HL-60/S4 treated with phorbol 12-myristate 13-acetate at 8.2 ng/mL for 4 days and 3 days (cell line): ENCODE results near the gene ENDOV.
"Not testable (repeated sequence)": the region's sequence is repeated elsewhere in the genome, so short reads cannot be mapped to it uniquely, and the experiment has no call there.

Experiments
- in situ Hi-C: fragments of 300-500 bp; cut with MboI; formaldehyde crosslinking; loops from 2 replicates; pipeline ENCODE4 v1.15.0; 2022; ENCODE audit warnings: low sequenced_read_pairs

Gene ENDOV

DNA sequence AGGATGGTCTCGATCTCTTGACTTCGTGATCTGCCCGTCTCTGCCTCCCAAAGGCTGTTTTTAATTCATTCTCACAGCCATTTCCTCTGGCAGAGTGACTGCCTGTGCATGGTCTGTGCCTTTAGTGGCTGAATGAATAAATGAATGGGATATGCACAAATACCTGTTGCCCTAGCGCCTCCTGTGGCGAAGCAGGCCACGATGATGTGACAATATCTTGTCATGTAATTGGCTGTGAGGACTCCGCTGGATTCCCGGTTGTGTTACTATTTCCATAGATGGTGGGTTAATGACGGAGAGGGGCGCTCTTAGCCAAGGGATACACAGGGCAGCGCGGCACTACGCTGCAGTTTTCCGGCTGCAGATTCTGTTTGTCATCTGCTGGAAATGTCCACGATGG is 26.8 kb upstream of the ENDOV start:
- in situ Hi-C loops = no loop called here

DNA sequence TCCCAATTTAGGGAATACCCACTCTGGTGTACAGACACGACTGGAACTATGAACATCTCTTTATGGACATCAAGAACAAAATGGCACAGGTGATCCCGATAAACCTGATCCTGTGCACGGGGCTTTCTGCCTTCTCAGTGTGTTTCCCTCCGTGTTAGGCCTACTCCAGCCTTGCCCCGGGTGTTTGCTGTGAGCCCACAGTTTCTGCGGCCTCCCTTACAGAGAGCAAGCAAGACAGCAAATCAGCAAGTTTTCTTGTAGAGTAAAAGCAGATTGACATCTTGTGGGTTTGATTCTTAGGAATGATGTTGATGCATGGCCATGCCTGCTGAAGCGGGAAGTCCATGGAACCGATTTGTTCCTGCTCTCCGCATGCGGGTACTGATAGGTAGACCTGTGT is 26.4 kb upstream of the ENDOV start:
- in situ Hi-C loops = no loop called here

DNA sequence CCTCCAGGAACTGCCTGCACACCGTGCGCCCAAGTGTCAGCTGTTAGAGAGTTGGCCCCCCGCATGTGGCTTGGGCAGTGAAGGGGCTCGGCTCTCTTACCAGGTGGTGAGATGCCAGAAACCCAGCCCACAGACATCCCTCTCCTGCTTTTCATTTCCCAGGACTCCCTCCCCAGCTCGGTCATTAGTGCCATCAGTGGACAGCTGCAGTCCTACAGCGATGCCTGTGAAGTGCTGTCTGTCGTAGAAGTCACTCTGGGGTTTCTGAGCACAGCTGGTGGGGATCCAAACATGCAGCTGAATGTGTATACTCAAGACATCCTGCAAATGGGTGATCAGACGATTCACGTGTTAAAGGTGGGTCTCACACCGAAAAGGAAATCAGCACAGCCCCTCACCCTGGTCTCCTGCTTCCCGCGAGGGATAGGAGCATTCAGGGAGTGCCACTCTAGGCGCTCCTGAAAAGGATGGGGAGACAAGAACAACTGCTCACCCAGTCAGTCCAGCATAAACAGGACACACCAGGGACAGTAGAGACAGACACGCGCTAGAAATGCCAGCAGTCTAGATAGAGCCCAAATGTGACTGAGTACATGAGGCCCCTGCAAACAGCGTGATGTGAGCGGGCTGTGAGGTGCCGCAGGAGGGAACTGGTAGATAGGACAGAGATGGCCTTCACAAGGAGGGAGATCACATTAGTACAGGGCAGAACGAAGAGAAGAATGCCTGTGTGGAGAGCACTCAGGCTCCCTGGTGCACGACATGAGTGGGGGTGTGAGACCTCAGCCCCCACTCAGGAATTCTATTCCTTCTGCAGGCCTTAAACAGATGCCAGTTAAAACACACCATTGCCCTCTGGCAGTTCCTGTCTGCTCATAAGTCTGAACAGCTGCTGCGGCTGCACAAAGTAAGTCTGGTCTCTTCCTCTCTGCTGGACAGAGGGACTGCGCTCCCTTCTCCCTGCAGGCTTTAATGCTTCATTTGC is 25.7 kb upstream of the ENDOV start:
- in situ Hi-C loops = no loop called here

DNA sequence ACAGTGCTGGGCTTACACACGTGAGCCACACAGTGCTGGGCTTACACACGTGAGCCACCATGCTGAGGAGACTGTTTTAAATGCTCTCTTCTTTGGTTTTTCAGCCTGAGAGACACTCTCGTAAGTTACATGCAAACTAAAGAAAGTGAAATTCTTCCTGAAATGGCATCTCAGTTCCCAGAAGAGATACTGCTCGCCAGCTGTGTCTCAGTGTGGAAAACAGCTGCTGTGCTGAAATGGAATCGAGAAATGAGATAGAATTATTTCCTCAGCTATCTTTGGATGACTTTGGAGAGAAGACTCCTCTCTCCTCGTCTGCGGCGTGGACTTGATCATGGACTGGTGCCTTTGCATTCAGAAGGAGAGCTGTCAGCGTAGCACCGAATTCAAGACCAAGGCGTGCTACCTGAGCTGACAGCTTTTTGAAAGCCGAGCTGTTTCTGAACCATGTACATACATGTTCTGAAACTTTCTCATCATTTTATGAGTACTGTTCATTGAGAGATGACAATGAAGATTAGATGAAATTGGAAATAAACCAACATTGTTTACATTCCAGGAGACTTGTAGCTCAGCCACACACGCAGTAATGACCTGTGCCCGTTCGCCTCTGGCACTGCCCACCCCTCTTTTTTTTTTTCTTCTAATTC is 21.6 kb upstream of the ENDOV start:
- in situ Hi-C loops = no loop called here

DNA sequence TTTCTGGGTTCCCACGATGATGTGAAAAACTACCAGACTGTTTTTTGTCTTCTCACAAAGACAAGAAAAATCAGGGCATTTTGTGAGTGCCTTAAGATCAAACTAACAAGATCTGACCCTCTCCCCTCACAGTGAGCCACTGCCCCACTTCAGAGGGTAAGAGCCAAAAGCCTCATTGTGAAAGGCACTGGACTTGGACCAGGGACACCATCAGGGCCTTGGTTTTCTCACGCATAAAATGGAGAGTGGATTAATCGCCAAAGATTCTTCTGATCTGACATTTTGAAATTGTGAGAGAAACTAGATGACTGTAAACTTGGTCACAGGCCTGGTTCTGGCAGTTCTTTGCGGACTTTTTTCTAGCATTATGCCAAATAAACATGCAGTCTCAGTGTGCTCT is 21.0 kb upstream of the ENDOV start:
- in situ Hi-C loops = no loop called here

GRCh38 chr17:80394629-80395216 is 20.2 kb upstream of the ENDOV start:
- in situ Hi-C loops = no loop called here

DNA sequence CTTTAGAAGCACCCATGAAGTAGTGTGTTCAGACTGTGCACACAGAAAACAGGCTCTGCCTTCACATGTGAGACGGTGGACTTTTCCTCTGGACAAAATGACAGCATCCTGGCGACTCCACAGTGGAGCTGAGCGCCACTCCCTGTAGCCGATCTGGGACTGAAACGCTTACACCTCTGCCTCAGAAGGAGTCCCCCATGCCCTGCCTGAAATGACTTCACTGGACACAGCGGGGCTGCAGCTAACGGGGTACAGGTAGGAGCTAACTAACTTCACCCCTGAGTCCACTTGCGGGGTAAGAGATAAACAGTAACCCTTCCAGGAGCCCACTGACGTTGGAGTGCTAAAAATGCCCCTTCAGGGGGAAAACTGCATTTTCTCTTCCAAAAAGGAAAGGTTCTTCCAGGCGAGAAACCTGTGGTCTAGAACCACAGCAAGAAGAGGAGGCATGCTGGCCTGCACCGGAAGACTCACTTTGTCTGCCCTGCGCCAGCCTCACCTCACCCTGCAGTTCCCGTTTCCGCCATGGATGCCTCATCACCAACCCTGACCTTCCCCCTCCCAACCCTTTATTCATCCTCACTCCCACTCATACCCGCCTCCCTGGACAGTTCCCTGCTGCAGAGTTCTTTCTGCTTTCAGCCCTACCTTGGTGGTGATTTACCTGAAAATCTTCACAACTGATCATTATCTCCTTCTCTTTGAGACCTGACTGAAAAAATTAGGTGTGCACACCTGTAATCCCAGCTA is 19.4 kb upstream of the ENDOV start:
- in situ Hi-C loops = no loop called here

- in situ Hi-C loops = no loop called here
Measured at GRCh38 chr17:80396157-80397033, 18.6 kb upstream of the ENDOV start.

GRCh38 chr17:80397034-80397387 is 18.0 kb upstream of the ENDOV start:
- in situ Hi-C loops = no loop called here

DNA sequence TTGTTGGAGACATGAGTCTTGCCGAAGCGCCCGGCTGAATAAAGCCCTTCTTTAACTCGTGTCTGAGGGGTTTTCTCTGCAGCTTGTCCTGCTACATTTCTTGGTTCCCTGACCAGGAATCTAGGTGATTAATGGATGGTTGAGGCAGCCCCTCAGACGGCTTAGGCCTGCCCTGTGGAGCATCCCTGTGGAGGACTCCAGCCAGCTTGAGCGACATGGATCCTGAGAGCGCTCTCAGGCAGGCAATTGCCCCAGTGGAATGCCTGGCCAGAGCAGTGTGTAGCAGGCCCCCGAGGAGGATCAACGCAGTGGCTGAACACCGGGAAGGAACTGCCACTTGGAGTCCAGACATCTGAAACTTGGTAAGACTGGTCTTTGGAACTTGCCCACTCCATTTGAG is 17.3 kb upstream of the ENDOV start:
- in situ Hi-C loops = no loop called here

DNA sequence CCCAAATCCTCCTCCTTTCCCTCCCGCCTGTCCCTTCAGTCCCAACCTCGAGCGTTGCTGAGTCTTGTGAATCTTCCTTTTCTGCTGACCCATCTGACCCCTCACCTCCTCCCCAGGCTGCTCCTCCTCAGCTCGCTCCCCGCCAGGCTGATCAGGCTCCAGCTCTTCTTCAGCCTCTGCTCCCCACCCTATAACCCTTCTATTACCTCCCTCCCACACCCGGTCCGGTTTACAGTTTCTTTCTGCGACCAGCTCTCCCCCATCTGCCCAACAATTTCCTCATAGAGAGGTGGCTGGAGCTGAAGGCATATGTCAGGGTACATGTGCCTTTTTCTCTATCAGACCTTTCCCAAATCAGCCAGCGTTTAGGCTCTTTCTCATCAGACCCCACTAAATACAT is 13.9 kb upstream of the ENDOV start:
- in situ Hi-C loops = not testable (repeated sequence)

- in situ Hi-C loops = not testable (repeated sequence)
Measured at GRCh38 chr17:80402102-80402501, 12.9 kb upstream of the ENDOV start.

GRCh38 chr17:80402959-80403358 is 12.0 kb upstream of the ENDOV start:
- in situ Hi-C loops = no loop called here

DNA sequence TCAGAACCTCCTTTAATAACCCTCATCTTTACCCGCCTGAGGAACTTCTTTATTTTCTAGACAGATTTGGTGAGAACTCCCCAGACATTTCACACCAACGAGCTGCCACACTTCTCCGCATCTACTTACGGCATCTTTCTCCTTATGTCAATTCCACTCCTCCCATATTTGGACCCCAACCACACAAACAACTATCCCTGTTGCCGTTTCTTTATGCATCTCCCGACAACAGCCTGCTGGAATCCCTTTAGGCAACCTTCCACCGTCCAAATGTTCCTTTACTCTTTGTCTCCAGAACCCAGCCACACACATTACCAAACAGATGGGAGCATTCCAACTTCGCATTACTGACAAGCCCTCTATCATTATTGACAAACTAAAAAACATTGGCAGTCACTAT is 8.8 kb upstream of the ENDOV start:
- in situ Hi-C loops = no loop called here

DNA sequence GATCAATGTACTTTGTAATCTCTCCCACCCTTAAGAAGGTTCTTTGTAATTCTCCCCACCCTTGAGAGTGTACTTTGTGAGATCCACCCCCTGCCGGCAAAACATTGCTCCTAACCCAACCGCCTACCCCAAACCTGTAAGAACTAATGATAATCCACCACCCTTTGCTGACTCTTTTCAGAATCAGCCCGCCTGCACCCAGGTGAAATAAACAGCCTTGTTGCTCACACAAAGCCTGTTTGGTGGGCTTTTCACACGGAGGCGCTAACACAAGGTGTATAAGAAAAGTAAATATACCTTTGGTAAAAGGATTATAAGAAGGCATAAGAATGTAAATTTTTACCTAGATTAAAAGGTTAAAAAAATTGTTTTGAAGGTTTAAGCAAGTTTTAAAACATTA is 7.0 kb upstream of the ENDOV start:
- in situ Hi-C loops = not testable (repeated sequence)

DNA sequence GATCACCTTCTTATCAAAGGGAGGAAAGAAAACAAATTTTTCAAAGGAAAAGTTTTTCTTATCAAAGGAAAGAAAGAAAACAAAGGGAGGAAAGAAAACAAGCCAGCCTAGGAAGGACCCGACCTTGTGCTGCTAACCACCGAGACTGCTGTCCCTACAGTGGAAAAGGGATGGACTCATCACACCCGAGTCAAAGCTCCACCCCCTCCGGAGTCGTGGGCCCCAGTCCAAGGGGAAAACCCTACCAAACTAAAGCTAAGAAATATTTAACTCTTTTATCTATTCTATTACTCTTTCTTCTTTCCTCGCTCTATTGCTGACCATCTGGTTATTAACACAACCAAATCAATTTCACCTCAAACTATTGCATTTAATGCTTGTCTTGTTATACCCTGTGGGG is 6.1 kb upstream of the ENDOV start:
- in situ Hi-C loops = no loop called here

- in situ Hi-C loops = no loop called here
Measured at GRCh38 chr17:80409626-80410025, 5.3 kb upstream of the ENDOV start.

- in situ Hi-C loops = not testable (repeated sequence)
Measured at GRCh38 chr17:80410441-80411087, 4.4 kb upstream of the ENDOV start.

DNA sequence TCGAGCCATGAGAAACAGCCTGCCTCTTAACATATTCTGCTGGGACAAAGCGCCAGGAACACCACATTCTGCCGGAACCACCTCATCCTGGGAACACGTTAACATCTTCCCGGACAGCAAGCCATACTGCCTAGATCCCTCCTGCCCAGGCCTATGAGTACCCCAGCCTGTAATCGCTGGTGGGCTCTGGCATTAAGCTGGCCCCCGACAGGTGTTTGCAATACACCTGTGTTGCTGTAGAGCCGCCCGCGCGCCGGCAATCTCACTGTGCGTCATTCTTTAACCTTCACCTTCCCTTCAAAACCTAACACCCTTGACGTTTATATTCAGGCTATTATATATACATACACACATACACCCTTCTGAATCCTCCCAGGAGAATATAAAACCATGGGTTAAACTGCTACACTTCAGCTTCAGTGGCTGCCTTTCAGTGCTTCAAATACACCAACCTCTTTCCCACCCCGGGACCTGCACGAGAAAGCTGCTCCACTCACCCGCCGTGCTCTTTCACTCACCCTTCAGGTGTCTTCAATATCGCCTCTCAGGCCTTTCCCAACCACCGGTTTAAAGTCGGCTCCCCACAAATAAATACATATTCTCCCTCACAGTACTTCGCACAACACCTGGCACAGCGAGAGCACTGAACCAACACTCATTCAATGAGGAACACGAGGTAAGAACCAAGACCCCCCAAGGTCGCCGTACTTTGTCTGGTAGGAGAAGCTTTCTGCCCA is 1.0 kb upstream of the ENDOV start:
- in situ Hi-C loops = no loop called here
